Kidney glomerular epithelial cell (primary cell): ENCODE results near the gene CCDC97.
"Not testable (repeated sequence)": the region's sequence is repeated elsewhere in the genome, so short reads cannot be mapped to it uniquely, and the experiment has no call there.

Experiments used
- DNase-seq: peaks from one replicate; lab custom pipeline; 2025; lab: John Stamatoyannopoulos, UW

Gene CCDC97

GRCh38 chr19:41339936-41340335, 30.0 kb downstream of the CCDC97 start:
- DNase-seq: peak; percentile 83

- no peak for DNase-seq
These were observed 31.9 kb downstream of the CCDC97 start for GRCh38 chr19:41341669-41342490.

GRCh38 chr19:41344162-41344561, 34.2 kb downstream of the CCDC97 start:
- no peak for DNase-seq

GRCh38 chr19:41346916-41347315, 36.9 kb downstream of the CCDC97 start:
- not testable (repeated sequence) for DNase-seq

GRCh38 chr19:41350735-41351338, 40.9 kb downstream of the CCDC97 start:
- no peak for DNase-seq

- DNase-seq: peak; percentile 22
These were observed 41.6 kb downstream of the CCDC97 start for GRCh38 chr19:41351339-41352245.

GRCh38 chr19:41352279-41352608, 42.3 kb downstream of the CCDC97 start:
- no peak for DNase-seq

GRCh38 chr19:41352609-41353465, 42.9 kb downstream of the CCDC97 start:
- DNase-seq: peak; percentile 31

GRCh38 chr19:41353466-41354342, 43.7 kb downstream of the CCDC97 start, which contains the start of gene TGFB1:
Gene TGFB1, minus strand, starts transcription at chr19:41353922. Its CDS starts 878 bp downstream, at chr19:41353044.
- DNase-seq: peak; percentile 78

GRCh38 chr19:41354343-41354953, 44.5 kb downstream of the CCDC97 start:
- DNase-seq: no peak

- no peak for DNase-seq
These were observed 45.1 kb downstream of the CCDC97 start for GRCh38 chr19:41355035-41355434.

GRCh38 chr19:41355802-41356201, 45.8 kb downstream of the CCDC97 start:
- no peak for DNase-seq

GRCh38 chr19:41356984-41357739, 47.2 kb downstream of the CCDC97 start:
- no peak for DNase-seq

- DNase-seq: no peak
These were observed 47.8 kb downstream of the CCDC97 start for GRCh38 chr19:41357746-41358145.

GRCh38 chr19:41359741-41360140, 49.8 kb downstream of the CCDC97 start:
- DNase-seq: no peak

- DNase-seq: no peak
These were observed 52.3 kb downstream of the CCDC97 start for GRCh38 chr19:41362143-41362847.

- no peak for DNase-seq
These were observed 53.4 kb downstream of the CCDC97 start for GRCh38 chr19:41363371-41363752.

GRCh38 chr19:41363753-41364523, 54.0 kb downstream of the CCDC97 start, which contains the start of gene B9D2:
Gene B9D2, minus strand, starts transcription at chr19:41364149. Its CDS starts 630 bp downstream, at chr19:41363519.
- peak; percentile 98 for DNase-seq
